Stimulated activated effector memory CD8-positive, alpha-beta T cell treated with anti-CD3 and anti-CD28 coated beads, Interleukin-12 subunit alpha, Interleukin-12 subunit beta, amount 100 ng/mL, for 72 hours (primary cell): ENCODE results near the gene BARHL2.

Experiments used
- ATAC-seq: fragments of 150-1000 bp; cut with Tn5 transposase; 2 replicates; pipeline ENCODE4 v1.10.0; 2021
- DNase-seq, 2 donors: peaks; one replicate each; pipeline ENCODE4 v3.0.0; 2021 to 2022; ENCODE audit warnings: low spot score in 2 of 2
- H3K27ac Mint-ChIP-seq: one replicate; pipeline ENCODE4 v1.8.0; 2022; ENCODE audit warnings: mild to moderate bottlenecking, mixed read lengths
- H3K36me3 Mint-ChIP-seq: one replicate; pipeline ENCODE4 v1.8.0; 2022; ENCODE audit warnings: mild to moderate bottlenecking, mixed read lengths
- H3K4me1 Mint-ChIP-seq: one replicate; pipeline ENCODE4 v1.8.0; 2022; ENCODE audit warnings: mixed read lengths
- H3K4me3 Mint-ChIP-seq: one replicate; pipeline ENCODE4 v1.8.0; 2022; ENCODE audit warnings: mild to moderate bottlenecking, mixed read lengths
- H3K9me3 Mint-ChIP-seq: one replicate; pipeline ENCODE4 v1.8.0; 2022; ENCODE audit warnings: mixed read lengths

The BARHL2 gene

GRCh38 chr1:90728502-90729287 is 11.6 kb upstream of the BARHL2 start:
- Mint-ChIP-seq H3K27ac (no peak overlapping the region), H3K4me1 (peaks cover 62% of the 10 kb centered on the region), H3K36me3 (peaks cover 50% of the 10 kb centered on the region), H3K9me3 (peaks cover 2% of the 10 kb centered on the region), H3K4me3 (peak overlapping the region; percentile 66)
- no peak for DNase-seq
- no peak for ATAC-seq

- Mint-ChIP-seq H3K4me1 (peaks cover 68% of the 10 kb centered on the region), H3K4me3 (peak overlapping the region; percentile 66), H3K9me3 (peaks cover 2% of the 10 kb centered on the region), H3K27ac (no peak overlapping the region), H3K36me3 (peaks cover 52% of the 10 kb centered on the region)
- ATAC-seq: no peak
- DNase-seq: no peak
Measured at GRCh38 chr1:90727917-90728501, 10.9 kb upstream of the BARHL2 start.

- Mint-ChIP-seq H3K4me1 (peaks cover 69% of the 10 kb centered on the region), H3K4me3 (peak overlapping the region; percentile 56), H3K9me3 (peaks cover 2% of the 10 kb centered on the region), H3K27ac (no peak overlapping the region), H3K36me3 (peaks cover 52% of the 10 kb centered on the region)
- ATAC-seq (no peak), DNase-seq (no peak)
Measured at GRCh38 chr1:90726986-90727480, 9.9 kb upstream of the BARHL2 start.

GRCh38 chr1:90726425-90726985 is 9.4 kb upstream of the BARHL2 start:
- Mint-ChIP-seq H3K4me3 (peak overlapping the region; percentile 56), H3K9me3 (peaks cover 2% of the 10 kb centered on the region), H3K27ac (peak overlapping the region; percentile 50), H3K4me1 (peaks cover 74% of the 10 kb centered on the region), H3K36me3 (peaks cover 57% of the 10 kb centered on the region)
- DNase-seq: no peak
- no peak for ATAC-seq

GRCh38 chr1:90725657-90726424 is 8.7 kb upstream of the BARHL2 start:
- H3K9me3 Mint-ChIP-seq: peaks cover 2% of the 10 kb centered on the region

GRCh38 chr1:90724926-90725656 is 8.0 kb upstream of the BARHL2 start:
- Mint-ChIP-seq H3K4me1 (peaks cover 69% of the 10 kb centered on the region), H3K9me3 (peaks cover 2% of the 10 kb centered on the region), H3K36me3 (peaks cover 50% of the 10 kb centered on the region), H3K4me3 (peak overlapping the region; percentile 56), H3K27ac (no peak overlapping the region)
- DNase-seq: no peak
- no peak for ATAC-seq

More at GRCh38 chr1:90725657-90726424, 8.7 kb upstream of the BARHL2 start:
- DNase-seq: no peak
- Mint-ChIP-seq H3K36me3 (peaks cover 58% of the 10 kb centered on the region), H3K4me1 (peaks cover 76% of the 10 kb centered on the region), H3K27ac (peak overlapping the region; percentile 50), H3K4me3 (peak overlapping the region; percentile 56)
- no peak for ATAC-seq

- H3K4me1 Mint-ChIP-seq: peaks cover 63% of the 10 kb centered on the region
- DNase-seq: no peak
Measured at GRCh38 chr1:90724361-90724760, 7.3 kb upstream of the BARHL2 start.

GRCh38 chr1:90723590-90724108 is 6.5 kb upstream of the BARHL2 start:
- Mint-ChIP-seq H3K27ac (no peak overlapping the region), H3K4me3 (peak overlapping the region; percentile 56), H3K4me1 (peaks cover 62% of the 10 kb centered on the region), H3K36me3 (peaks cover 54% of the 10 kb centered on the region), H3K9me3 (peaks cover 2% of the 10 kb centered on the region)
- DNase-seq: no peak
- peak; percentile 13 for ATAC-seq

More at GRCh38 chr1:90724361-90724760, 7.3 kb upstream of the BARHL2 start:
- H3K9me3 Mint-ChIP-seq: peaks cover 2% of the 10 kb centered on the region
- peak overlapping the region; percentile 56 for H3K4me3 Mint-ChIP-seq
- H3K36me3 Mint-ChIP-seq: peaks cover 47% of the 10 kb centered on the region
- H3K27ac Mint-ChIP-seq: peak overlapping the region; percentile 40
- ATAC-seq: no peak

GRCh38 chr1:90722874-90723589 is 5.9 kb upstream of the BARHL2 start:
- Mint-ChIP-seq H3K36me3 (peaks cover 59% of the 10 kb centered on the region), H3K4me3 (peak overlapping the region; percentile 56), H3K27ac (no peak overlapping the region), H3K9me3 (peaks cover 2% of the 10 kb centered on the region), H3K4me1 (peaks cover 59% of the 10 kb centered on the region)
- ATAC-seq: no peak
- no peak for DNase-seq

- Mint-ChIP-seq H3K4me3 (no peak overlapping the region), H3K4me1 (peaks cover 58% of the 10 kb centered on the region), H3K27ac (no peak overlapping the region), H3K36me3 (peaks cover 59% of the 10 kb centered on the region), H3K9me3 (peaks cover 2% of the 10 kb centered on the region)
- ATAC-seq: peak; percentile 58
- peak in 1 of 2 donors; percentile 75 for DNase-seq
Measured at GRCh38 chr1:90721210-90722194, 4.4 kb upstream of the BARHL2 start.

GRCh38 chr1:90720145-90720636 is 3.1 kb upstream of the BARHL2 start:
- Mint-ChIP-seq H3K4me3 (no peak overlapping the region), H3K27ac (no peak overlapping the region), H3K36me3 (peaks cover 54% of the 10 kb centered on the region), H3K9me3 (no peaks in the 10 kb centered on the region), H3K4me1 (peaks cover 49% of the 10 kb centered on the region)
- DNase-seq: no peak
- ATAC-seq: no peak

- Mint-ChIP-seq H3K27ac (no peak overlapping the region), H3K4me3 (no peak overlapping the region), H3K36me3 (peaks cover 48% of the 10 kb centered on the region)
Measured at GRCh38 chr1:90719330-90720144, 2.4 kb upstream of the BARHL2 start.

More at GRCh38 chr1:90719330-90720144, 2.4 kb upstream of the BARHL2 start:
- Mint-ChIP-seq H3K4me1 (peaks cover 45% of the 10 kb centered on the region), H3K9me3 (no peaks in the 10 kb centered on the region)
- ATAC-seq: no peak
- no peak for DNase-seq
